NCI-H1694 (cell line): Measurements from ENCODE around the gene EXOC4.

Source experiments
- DNase-seq: peaks from one replicate; lab custom pipeline; 2025; lab: John Stamatoyannopoulos, UW

EXOC4 gene

DNA sequence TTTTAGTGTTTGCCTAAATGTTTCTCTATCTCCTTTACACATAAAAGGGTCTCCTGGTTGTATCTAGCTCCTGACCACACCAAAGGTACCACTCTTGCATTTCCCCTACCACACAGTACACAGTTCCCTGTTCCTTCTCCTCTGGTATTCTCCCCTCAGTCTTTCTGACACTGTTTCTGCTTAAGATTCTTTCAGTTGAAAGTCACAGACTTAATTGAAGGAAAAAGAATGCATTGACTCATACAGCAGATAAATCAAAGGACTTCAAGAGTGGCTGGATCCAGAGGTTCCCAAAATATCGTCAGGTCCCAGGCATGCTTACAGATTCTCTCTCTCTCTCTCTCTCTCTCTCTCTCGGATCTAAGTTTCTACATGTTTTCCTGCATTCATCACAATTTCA, 688.6 kb downstream of the EXOC4 start:
- DNase-seq = no peak

DNA sequence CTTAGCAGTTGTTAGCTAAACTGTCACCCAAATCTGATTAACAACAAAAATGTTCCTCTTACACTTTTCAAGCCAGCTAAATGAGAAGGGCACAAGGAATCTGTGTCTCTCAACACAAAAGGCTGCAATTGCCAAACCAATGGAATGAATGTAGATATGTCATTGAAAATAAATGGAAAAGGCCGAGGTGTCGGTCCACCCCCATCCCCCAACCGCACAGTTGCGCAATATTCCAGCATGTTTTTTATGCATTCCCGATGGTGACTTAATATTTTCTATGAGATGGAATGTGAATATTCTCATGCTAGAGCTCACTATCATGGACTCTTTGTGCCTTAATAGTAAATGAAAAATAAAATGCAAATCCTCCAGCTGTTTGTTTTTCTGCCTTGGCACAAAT, 692.6 kb downstream of the EXOC4 start:
- DNase-seq = no peak

- DNase-seq = no peak
These were observed 694.8 kb downstream of the EXOC4 start for GRCh38 chr7:133947458-133948254.

- no peak for DNase-seq
These were observed 695.7 kb downstream of the EXOC4 start for GRCh38 chr7:133948588-133948987.

DNA sequence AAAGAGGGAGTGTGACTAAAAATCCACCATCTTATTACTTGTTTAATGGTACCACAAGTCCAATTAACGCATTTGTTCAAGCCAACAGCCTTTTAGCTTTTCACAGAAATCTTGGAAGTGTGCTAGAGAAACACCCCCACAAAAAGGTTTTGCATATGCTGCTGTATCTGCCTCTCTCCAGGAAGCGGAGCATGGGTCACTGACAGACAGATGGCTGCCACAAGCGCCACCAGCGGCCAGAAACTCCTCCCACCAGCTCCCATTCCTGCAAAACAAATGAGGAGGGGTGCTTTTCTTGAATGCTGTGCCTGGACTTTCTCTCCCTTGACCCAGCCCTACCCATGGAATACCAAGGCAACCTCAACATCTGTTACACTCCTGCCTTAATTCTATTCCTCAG, 698.0 kb downstream of the EXOC4 start:
- DNase-seq = no peak

DNA sequence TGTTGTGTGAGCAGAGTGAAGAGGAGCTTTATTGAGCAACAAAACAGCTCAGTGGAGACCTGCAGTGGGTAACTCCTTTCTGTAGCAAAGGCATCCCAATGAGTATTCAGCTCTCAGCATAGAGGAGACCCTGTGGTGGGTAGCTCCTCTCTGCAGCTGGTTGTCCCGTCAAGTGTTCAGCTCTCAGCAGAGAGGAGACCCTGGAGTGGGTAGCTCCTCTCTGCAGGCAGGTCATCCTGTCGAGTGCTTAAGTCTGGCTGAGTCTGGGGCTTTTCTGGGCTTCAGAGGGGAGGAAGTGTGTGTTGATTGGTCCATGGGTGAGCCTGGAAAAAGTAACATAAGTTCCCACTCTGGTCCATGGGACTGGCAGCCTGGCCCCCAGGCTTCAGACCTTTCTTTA, 702.3 kb downstream of the EXOC4 start:
- DNase-seq = no peak

DNA sequence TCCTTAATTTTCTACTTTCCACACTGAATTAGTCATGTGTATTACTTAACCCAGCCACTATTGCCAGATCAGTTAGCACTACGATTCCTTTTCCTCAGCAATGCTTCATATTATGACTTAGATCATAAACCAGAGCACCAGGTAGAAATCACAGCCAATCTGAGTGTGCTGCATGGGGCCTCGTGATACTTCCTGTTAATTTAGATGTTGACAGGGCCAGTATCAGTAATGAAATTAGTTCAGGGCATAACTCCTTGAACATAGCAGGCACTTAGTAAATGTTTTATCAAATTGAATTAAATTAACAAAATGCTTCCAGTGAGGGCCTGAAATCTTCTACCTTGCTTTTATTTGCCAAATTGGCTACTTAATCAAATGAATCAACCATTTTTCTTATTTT, 705.0 kb downstream of the EXOC4 start:
- no peak for DNase-seq

GRCh38 chr7:133958822-133959221, 705.9 kb downstream of the EXOC4 start:
- DNase-seq = no peak

DNA sequence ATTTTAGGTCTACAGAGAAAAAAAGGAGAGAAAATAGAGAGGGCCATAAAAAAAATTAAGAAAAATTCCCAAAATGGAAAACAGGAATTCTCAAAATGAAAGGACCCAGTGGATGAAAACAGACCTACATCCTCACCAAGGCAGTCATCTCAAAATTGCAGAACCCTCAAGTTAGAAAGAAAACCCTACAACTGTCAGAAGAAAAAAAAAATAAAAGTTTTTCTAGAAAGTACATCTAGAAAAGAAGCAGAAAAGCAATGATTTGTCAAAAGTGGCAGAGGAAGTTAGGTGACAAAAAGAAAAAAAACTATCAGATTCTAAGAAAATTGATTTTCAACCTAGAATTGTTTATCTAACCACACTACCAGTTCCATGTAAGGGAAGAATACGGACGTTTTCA, 706.6 kb downstream of the EXOC4 start:
- no peak for DNase-seq

GRCh38 chr7:133961724-133962123, 708.8 kb downstream of the EXOC4 start:
- no peak for DNase-seq

DNA sequence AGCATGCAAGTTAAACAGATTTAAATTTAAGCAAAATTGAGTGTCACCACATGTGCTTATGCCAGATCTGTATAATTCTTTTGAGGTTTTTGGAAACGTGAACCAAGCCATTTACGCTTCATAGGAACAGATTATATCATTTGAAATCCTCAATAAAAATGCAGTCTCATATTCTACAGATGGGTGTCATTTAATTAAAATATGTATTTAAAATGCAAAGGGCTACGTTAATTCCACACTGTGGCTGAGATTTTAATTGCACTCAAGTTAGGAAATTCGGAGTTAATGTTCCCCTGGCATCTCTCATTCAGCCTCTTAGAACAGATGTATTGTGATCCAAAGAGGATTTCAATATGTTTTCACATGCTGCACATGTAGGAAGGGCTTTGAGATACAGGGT, 709.8 kb downstream of the EXOC4 start:
- DNase-seq = no peak

DNA sequence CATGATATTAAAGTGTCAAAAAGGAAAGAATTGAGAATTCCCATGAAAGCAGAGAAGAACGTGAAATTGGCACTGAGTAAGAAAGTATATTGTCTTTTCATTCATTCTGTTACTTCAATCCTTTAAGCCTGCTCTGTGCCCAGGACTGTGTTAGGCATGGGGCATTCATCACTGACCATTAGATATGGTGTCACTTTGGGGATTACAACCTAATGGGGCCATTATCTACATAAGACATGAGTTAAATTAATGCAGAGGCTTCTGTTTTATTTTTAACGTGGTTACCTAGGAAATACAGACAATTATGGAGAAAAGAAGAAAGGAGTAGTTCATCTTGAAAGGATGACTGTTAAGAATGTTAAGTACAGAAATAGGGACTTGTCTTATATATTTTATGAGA, 710.8 kb downstream of the EXOC4 start:
- DNase-seq = no peak

DNA sequence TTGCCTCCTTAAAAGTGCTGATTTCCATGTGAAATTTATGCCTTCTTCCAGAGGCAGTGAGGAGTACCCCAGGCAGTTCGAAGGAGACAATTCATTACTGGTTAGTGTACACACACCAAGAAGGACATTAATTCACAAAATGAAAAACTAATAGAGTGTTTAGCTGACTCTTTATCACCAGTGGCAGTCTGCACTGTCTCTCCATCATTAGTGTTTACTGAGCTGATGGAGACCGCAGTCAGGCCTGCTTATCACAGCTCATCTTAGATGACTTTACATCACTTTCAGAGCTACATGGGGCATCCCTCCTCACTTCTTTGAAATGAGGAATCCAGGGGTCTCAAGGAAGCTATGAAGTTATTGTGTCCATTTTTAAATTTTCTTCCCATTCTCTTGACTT, 718.7 kb downstream of the EXOC4 start:
- no peak for DNase-seq

DNA sequence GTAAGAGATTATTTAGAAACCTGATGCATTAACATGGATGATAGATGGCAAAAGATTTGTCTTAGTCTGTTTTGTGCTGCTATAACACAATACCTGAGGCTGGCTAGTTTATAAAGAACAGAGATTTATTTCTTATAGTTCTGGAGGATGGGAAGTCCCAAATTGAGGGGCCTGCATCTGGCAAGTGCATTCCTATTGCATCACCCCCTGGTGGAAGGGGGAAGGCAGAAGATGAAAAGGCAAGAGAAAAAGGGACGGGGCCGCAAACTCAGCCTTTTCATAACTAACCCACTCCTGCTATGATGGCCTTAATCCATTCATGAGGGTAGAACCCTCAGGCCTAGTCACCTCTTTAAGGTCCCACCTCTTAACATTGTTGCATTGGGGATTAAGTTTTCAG, 720.8 kb downstream of the EXOC4 start:
- no peak for DNase-seq

- DNase-seq = no peak
These were observed 722.3 kb downstream of the EXOC4 start for GRCh38 chr7:133975130-133975529.

- no peak for DNase-seq
These were observed 723.3 kb downstream of the EXOC4 start for GRCh38 chr7:133976140-133976539.

- no peak for DNase-seq
These were observed 724.8 kb downstream of the EXOC4 start for GRCh38 chr7:133977409-133978274.

DNA sequence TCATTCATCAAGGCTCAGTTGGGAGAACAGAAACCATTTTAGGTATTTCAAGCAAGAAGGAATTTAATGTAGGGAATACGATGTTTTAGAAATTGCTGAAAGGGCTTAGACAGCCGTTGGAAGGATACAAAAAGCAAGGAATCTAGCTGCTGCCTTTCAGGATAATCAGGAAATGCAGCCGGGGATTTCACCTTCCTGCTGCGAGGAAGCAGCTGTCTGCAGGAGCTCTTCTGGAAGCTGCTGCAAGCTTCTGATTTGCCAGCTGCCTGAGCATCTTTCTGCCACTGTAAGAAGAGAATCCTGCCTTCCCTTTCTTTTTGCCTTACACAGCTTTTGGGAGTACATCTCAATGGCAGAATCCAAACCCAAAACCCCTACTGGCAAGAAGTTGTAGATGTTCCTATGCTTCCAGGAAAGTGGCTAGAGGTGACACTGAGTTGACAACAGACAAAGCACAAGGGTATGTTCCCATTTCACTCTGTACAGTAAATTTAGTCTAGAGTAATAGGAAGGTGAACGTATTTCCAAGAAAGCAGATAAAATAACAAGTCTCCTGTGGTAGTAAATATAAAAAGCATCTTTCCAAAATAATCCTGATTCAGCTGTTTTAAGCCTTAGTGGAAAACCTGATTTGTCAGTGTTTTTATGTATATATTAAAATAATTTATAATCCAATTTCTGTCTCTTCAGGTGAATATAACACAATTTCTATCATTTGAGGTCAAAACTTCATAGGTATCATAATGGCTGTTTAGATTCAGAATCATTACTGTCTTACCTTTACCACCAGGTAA, 725.8 kb downstream of the EXOC4 start:
- DNase-seq = no peak

- DNase-seq = no peak
These were observed 727.9 kb downstream of the EXOC4 start for GRCh38 chr7:133980804-133981203.

DNA sequence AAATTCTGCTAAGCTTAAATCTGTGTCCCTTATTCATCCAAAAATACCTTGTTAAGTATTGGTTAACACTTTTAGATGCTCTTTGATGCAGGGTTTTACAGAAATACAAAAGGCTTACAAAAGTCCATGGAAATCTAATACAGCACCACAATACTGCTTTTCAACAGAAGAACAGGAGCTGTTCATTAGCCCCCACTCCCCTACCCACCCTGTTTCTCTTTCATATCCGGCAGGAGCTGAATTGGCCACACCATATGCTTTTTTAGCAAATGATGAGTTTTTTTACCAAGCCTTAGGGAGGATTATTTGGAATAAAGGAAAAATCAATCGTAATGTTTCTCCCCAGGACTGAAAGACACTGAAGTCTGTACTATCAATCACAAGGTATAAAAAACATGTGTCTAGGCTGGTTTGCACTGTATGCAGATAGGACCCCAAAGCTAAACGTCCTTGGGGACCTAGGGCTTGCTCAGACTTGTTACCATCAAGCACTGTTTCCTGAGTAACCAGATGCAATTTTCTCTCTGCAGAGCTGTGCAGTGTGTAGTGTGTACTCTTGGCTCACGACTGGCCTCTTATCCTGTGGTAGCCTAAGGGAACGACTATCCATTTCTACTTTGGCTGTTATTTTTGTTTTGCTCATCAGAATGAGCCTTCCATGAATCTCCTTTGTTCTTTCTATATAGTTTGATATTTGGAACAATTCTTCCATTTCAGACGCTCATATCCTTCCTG, 731.0 kb downstream of the EXOC4 start:
- DNase-seq = peak; percentile 89

- no peak for DNase-seq
These were observed 732.4 kb downstream of the EXOC4 start for GRCh38 chr7:133985300-133985699.

DNA sequence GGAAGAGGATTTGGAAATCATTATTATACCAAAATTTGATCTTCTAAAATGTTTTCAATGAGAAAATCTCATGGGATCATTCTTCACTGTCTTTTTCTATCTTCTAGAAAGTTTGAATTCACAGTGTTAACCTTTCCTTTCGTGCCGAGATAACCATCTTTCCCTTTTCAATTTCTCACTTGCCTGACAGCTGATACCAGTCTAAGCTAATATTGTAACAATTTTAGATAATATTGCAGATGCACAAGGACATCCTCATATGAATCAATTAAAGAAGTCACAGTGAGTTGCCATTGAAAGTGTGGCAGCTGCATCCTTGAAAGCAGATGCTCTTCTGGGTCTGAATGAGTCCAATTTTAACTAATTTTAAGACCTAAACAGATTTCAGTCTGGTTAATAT, 734.7 kb downstream of the EXOC4 start:
- no peak for DNase-seq
